Calu3 (cell line): ENCODE measurements around the gene UBE2L5. TPM values are rescaled to one million over a fixed set of nuclear protein-coding genes. Genes with fewer than 3 reads are reported as not detected.

ENCODE experiments used
- Bru-seq: library from RNA; stranded (reverse); fragments of 400-500 nt; gene quantifications from one replicate; lab custom pipeline; 2021; lab: Mats Ljungman, UMichigan
- BruChase-seq, 2 experiments: library from RNA; stranded (reverse); fragments of 400-500 nt; gene quantifications; one replicate each; lab custom pipeline; 2021; lab: Mats Ljungman, UMichigan
- BruUV-seq: library from RNA; stranded (reverse); fragments of 400-500 nt; replicated peaks from 2 replicates; lab custom pipeline; 2021; lab: Mats Ljungman, UMichigan
- CTCF ChIA-PET: fragments of 300-600 bp; sonication (Branson Sonifier 250); formaldehyde crosslinking; loops from one replicate; lab custom pipeline; 2022; ENCODE audit warnings: antibody characterized with exemption; lab: Charles Lee
- DNase-seq: peaks from one replicate; pipeline ENCODE4 v3.0.0; 2022
- H3K27ac Mint-ChIP-seq: one replicate; pipeline ENCODE4 v1.8.0; 2022; ENCODE audit warnings: mixed read lengths; ENCODE audit not compliant: unreplicated experiment
- H3K27me3 Mint-ChIP-seq: one replicate; pipeline ENCODE4 v1.8.0; 2022; ENCODE audit warnings: mixed read lengths; ENCODE audit not compliant: unreplicated experiment
- H3K36me3 Mint-ChIP-seq: one replicate; pipeline ENCODE4 v1.8.0; 2022; ENCODE audit warnings: mild to moderate bottlenecking, moderate library complexity, mixed read lengths; ENCODE audit not compliant: insufficient read depth, unreplicated experiment
- H3K4me1 Mint-ChIP-seq: one replicate; pipeline ENCODE4 v1.8.0; 2022; ENCODE audit warnings: mild to moderate bottlenecking, low read depth, mixed read lengths; ENCODE audit not compliant: unreplicated experiment
- H3K4me3 Mint-ChIP-seq: one replicate; pipeline ENCODE4 v1.8.0; 2022; ENCODE audit warnings: mild to moderate bottlenecking, low read depth, moderate library complexity, mixed read lengths; ENCODE audit not compliant: unreplicated experiment
- H3K9me3 Mint-ChIP-seq: one replicate; pipeline ENCODE4 v1.8.0; 2022; ENCODE audit warnings: low read depth, mixed read lengths; ENCODE audit not compliant: unreplicated experiment
- intact Hi-C: fragments of 100-400 bp; cut with micrococcal nuclease; formaldehyde crosslinking; loops from one replicate; pipeline ENCODE4 v1.10.0; 2022; ENCODE audit not compliant: unreplicated experiment
- long read RNA-seq: library from polyadenylated mRNA; stranded (forward); transcript quantifications from one replicate; pipeline ENCODE4 v2.0.0, GENCODE V29; 2022
- total RNA-seq: library from RNA; stranded (reverse); gene quantifications from 2 replicates; pipeline ENCODE4 v1.2.3, GENCODE V29; 2022
- TF ChIP-seq, protein P1 (sequence below): fragments of 200-600 bp; IDR thresholded peaks from one replicate; pipeline ENCODE4 v1.8.0; 2022; ENCODE audit warnings: antibody characterized with exemption; ENCODE audit not compliant: unreplicated experiment

UBE2L5 gene
- total RNA-seq = not detected in 2 replicates
- percentile 16 among the genes with signal in this experiment for Bru-seq, nascent RNA
- BruChase-seq, experiment 1, labeled RNA remaining after a 6-hour chase = percentile 13 among the genes with signal in this experiment
- percentile 14 among the genes with signal in this experiment for BruChase-seq, experiment 2, labeled RNA remaining after a 2-hour chase
- long read RNA-seq, partial matches to known transcripts = 2 of 2 reads
- long read RNA-seq, other reads (novel, unspliced or antisense) = 0 of 2 reads

DNA sequence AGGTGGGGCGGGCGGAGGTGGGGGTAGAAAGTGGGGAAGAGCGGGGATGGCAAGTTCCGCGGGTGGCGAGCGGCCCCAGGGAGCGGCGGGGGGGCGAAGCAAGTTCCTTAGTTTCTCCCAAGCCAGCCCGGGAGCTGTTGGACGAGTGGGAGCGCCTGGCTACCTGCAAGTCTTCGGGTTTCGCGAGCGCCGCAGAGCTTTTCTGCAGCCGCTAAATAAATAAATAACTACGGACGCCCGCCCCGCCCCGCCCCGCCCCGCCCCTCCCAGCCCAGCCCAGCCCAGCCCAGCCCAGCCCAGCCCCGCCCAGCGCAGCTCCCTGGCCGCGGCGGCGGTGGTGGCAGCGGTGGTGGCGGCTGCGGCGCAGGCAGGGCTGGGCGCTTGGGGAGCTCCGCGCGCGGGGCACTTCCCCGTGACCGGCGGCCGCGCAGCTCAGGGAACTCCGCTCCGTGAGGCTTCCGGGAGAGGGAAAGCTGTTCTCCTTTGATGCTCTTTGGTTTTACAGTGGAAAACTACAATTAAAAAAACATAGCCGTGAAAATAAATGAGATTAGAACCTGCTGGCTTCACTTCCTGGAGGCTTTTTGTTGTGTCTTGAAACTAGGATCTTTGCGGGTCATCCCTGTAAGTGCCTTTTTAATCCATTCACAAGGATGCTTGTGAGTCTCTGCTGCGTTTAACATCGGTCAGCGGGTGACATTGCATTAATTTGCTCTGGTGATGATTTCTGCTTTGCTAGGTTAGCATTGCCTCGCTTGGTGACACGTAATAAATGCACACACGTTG lies at the start of gene UBE2L5:
TSS of gene UBE2L5 (plus strand) at position 440 of the 786 bp plus-strand sequence. CDS start 5,498 bp downstream, outside the sequence.
- peaks cover 13% of the 10 kb centered on the region for H3K36me3 Mint-ChIP-seq
- peak within 1 kb of the TSS; percentile 25 for H3K27ac Mint-ChIP-seq
- DNase-seq = peak; percentile 73
- intact Hi-C loops = no loop called here
- H3K27me3 Mint-ChIP-seq = no peaks in the 10 kb centered on the region
- no peaks in the 10 kb centered on the region for H3K9me3 Mint-ChIP-seq
- TF ChIP-seq, protein P1, sequence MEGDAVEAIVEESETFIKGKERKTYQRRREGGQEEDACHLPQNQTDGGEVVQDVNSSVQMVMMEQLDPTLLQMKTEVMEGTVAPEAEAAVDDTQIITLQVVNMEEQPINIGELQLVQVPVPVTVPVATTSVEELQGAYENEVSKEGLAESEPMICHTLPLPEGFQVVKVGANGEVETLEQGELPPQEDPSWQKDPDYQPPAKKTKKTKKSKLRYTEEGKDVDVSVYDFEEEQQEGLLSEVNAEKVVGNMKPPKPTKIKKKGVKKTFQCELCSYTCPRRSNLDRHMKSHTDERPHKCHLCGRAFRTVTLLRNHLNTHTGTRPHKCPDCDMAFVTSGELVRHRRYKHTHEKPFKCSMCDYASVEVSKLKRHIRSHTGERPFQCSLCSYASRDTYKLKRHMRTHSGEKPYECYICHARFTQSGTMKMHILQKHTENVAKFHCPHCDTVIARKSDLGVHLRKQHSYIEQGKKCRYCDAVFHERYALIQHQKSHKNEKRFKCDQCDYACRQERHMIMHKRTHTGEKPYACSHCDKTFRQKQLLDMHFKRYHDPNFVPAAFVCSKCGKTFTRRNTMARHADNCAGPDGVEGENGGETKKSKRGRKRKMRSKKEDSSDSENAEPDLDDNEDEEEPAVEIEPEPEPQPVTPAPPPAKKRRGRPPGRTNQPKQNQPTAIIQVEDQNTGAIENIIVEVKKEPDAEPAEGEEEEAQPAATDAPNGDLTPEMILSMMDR = no peak
- TSS peak; percentile 48 for BruUV-seq
- H3K4me1 Mint-ChIP-seq = peaks cover 9% of the 10 kb centered on the region
- CTCF ChIA-PET = interaction anchor here (0.7 kb wide), 1 partner anchor 81 kb away, joined by 3 read pairs; no protein-coding TSS in a partner anchor
- H3K4me3 Mint-ChIP-seq = peak within 1 kb of the TSS; percentile 73

DNA sequence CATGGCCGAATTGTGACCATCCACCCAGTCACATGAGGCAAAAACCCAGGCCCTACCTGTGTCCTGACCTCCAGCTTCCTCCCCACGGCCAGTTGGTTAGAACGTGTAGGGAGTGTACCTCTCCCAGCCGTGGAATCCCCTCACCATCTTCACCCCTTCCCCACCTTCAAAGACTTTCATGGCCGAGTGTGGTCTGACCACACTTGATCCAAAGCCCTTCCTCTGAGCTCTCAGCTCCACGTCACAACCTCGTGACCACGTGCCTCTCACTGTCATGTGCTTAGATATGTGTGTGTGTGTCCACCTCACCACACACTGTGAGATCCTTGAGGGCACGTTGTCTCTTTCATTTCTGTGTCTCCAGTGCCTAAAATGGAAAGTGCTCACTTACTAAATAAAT lies 48.6 kb upstream of the UBE2L5 start:
- no TSS peak for BruUV-seq
- no peaks in the 10 kb centered on the region for H3K36me3 Mint-ChIP-seq
- intact Hi-C loops = no loop called here
- H3K27ac Mint-ChIP-seq = no peak overlapping the region
- H3K27me3 Mint-ChIP-seq = no peaks in the 10 kb centered on the region
- CTCF ChIA-PET = no interaction called here
- peaks cover 12% of the 10 kb centered on the region for H3K4me1 Mint-ChIP-seq
- TF ChIP-seq, protein P1 = no peak
- H3K4me3 Mint-ChIP-seq = no peak overlapping the region
- H3K9me3 Mint-ChIP-seq = no peaks in the 10 kb centered on the region
- DNase-seq = no peak

DNA sequence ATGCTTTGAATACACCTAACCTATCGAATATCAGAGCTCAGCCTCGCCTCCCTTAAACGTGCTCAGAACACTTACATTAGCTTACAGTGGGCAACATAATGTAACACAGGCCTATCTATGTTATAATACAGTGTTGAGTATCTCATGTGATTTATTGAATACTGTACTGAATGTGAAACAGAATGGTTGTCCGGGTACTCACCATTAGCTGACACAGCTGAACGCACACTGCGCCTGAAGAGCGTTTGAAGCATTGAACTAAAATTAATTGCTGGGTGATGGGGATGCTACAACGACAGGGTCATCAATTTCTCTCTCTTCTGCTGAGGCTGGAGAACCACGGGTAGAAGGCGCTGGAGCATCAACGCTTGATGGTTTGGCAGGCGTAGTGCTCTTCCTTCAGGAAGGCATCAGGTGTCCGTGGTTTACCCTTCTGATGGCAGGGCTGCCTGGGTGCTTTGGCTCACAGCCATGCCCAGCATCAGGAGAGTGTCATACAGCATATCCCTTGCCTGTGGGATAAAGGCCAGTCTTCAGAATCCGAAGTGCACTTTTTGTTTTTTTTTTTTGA lies 46.9 kb upstream of the UBE2L5 start:
- no peaks in the 10 kb centered on the region for H3K36me3 Mint-ChIP-seq
- TF ChIP-seq, protein P1 = no peak
- CTCF ChIA-PET = no interaction called here
- DNase-seq = no peak
- no peaks in the 10 kb centered on the region for H3K9me3 Mint-ChIP-seq
- no TSS peak for BruUV-seq
- H3K27ac Mint-ChIP-seq = no peak overlapping the region
- intact Hi-C loops = no loop called here
- no peak overlapping the region for H3K4me3 Mint-ChIP-seq
- peaks cover 12% of the 10 kb centered on the region for H3K4me1 Mint-ChIP-seq
- H3K27me3 Mint-ChIP-seq = no peaks in the 10 kb centered on the region

DNA sequence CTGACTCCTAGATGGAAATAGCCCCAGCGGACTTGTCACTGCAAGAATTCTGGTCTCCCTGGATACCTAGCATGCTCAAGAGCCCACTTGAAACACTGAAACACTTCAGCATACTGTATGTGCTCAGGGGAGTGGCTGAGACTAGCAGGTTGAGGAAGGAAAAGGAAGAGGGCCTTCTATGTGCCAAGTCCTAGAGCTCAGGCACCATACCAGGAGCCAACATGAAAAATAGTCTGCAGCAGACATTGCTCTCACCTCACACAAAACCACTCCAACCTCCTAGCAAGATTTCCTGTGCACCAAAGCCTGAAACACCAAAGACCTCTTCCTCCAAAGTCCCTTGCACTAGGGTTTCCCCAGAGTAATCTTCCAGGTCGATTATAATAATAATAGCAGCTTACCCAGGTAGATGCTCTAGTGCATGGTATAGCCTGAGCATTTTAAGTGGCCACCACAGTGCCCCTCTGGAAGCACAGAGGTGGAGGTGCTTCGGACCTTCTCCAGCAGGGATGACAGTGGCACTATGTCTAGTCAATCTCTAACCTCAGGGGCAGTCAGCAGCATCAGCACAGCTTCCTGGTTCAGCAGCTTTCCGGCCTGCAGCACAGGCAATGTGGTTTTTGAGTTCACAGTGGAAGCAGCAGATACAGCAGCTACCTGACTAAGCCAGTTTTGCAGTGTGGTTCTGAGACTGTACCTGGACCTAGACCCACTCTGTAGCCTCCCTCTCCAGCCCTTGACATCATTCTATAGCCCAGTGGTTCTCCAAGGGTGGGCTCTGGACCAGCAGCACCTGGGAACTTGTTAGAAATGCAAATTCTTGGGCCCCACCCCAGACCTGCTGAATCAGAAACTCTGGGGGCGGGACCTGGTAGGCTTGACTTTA lies 45.6 kb upstream of the UBE2L5 start:
- Mint-ChIP-seq H3K4me3 (no peak overlapping the region), H3K27me3 (no peaks in the 10 kb centered on the region), H3K4me1 (peaks cover 8% of the 10 kb centered on the region), H3K27ac (no peak overlapping the region), H3K9me3 (no peaks in the 10 kb centered on the region), H3K36me3 (no peaks in the 10 kb centered on the region)
- CTCF ChIA-PET = interaction anchor here (0.9 to 1.0 kb wide), 2 partner anchors 9 to 16 kb away, joined by 3 read pairs; no protein-coding TSS in a partner anchor
- peak; percentile 25 for DNase-seq
- TF ChIP-seq, protein P1 = no peak
- BruUV-seq = no TSS peak
- intact Hi-C loops = no loop called here
